Measurements from ENCODE around the gene ENG.
"Not testable (repeated sequence)": the region's sequence is repeated elsewhere in the genome, so short reads cannot be mapped to it uniquely, and the experiment has no call there.

Gene ENG

GRCh38 chr9:127841087-127841835 is 13.2 kb downstream of the ENG start:
- no peak for DNase-seq

GRCh38 chr9:127838375-127839078 is 15.9 kb downstream of the ENG start:
- no peak for DNase-seq

GRCh38 chr9:127837346-127837745 is 17.1 kb downstream of the ENG start:
- no peak for DNase-seq

GRCh38 chr9:127836561-127836960 is 17.9 kb downstream of the ENG start:
- DNase-seq: not testable (repeated sequence)

GRCh38 chr9:127835991-127836516 is 18.4 kb downstream of the ENG start:
- no peak for DNase-seq

- no peak for DNase-seq
Observed at GRCh38 chr9:127833555-127833954, 20.9 kb downstream of the ENG start.

- no peak for DNase-seq
Observed at GRCh38 chr9:127832248-127832647, 22.2 kb downstream of the ENG start.

GRCh38 chr9:127829205-127829906 is 25.1 kb downstream of the ENG start:
- DNase-seq: no peak

GRCh38 chr9:127828262-127829031 is 26.0 kb downstream of the ENG start:
- DNase-seq: no peak

- DNase-seq: no peak
Observed at GRCh38 chr9:127826253-127826913, 28.1 kb downstream of the ENG start.

- DNase-seq: no peak
Observed at GRCh38 chr9:127825319-127826051, 29.0 kb downstream of the ENG start.

- no peak for DNase-seq
Observed at GRCh38 chr9:127822108-127822507, 32.4 kb downstream of the ENG start.

GRCh38 chr9:127818574-127818973 is 35.9 kb downstream of the ENG start:
- DNase-seq: no peak

- no peak for DNase-seq
Observed at GRCh38 chr9:127817881-127818434, 36.5 kb downstream of the ENG start.

- DNase-seq: no peak
Observed at GRCh38 chr9:127816728-127817127, 37.7 kb downstream of the ENG start.

GRCh38 chr9:127816362-127816725 is 38.1 kb downstream of the ENG start:
- DNase-seq: no peak

- DNase-seq: no peak
Observed at GRCh38 chr9:127815512-127816361, 38.7 kb downstream of the ENG start.

- no peak for DNase-seq
Observed at GRCh38 chr9:127814619-127815511, 39.6 kb downstream of the ENG start.

GRCh38 chr9:127813686-127814226 is 40.7 kb downstream of the ENG start:
- DNase-seq: no peak

Measured in stimulated activated CD4-positive, alpha-beta T cell treated with anti-CD3 and anti-CD28 coated beads, Interleukin-2, amount 100 ng/mL, for 48 hours (primary cell).